DND-41 (cell line): ENCODE data around the gene AP3D1.

Source experiments
- ATAC-seq: fragments of 200-7000 bp; cut with Tn5 transposase; 3 replicates; pipeline ENCODE4 v1.9.1; 2021; ENCODE audit warnings: low read depth; ENCODE audit not compliant: insufficient read depth
- DNase-seq: peaks from one replicate; pipeline ENCODE4 v3.0.0-alpha.2; 2020
- H2AFZ ChIP-seq: 2 replicates; pipeline ENCODE4 v1.6.0; 2012; ENCODE audit warnings: low read depth, low read length
- H3K27ac ChIP-seq: 2 replicates; pipeline ENCODE4 v1.5.1; 2012; ENCODE audit warnings: low read length, inconsistent platforms
- H3K27me3 ChIP-seq: fragments of 200-600 bp; sonication (generic); 2 replicates; pipeline ENCODE4 v1.6.0; 2012; ENCODE audit warnings: low read length, mild to moderate bottlenecking, inconsistent platforms; ENCODE audit not compliant: insufficient read depth, poor library complexity
- H3K36me3 ChIP-seq: 2 replicates; pipeline ENCODE4 v1.5.1; 2012; ENCODE audit warnings: low read length, inconsistent platforms; ENCODE audit not compliant: insufficient read depth
- H3K4me1 ChIP-seq: 2 replicates; pipeline ENCODE4 v1.5.1; 2012; ENCODE audit warnings: mild to moderate bottlenecking, low read length; ENCODE audit not compliant: insufficient read depth
- H3K4me2 ChIP-seq: 2 replicates; pipeline ENCODE4 v1.6.0; 2012; ENCODE audit warnings: mild to moderate bottlenecking, moderate library complexity, low read length, inconsistent platforms; ENCODE audit not compliant: insufficient read depth
- H3K4me3 ChIP-seq, 2 experiments: fragments of 200-600 bp in 1 of 2; shearing (Covaris generic) in 1 of 2; 2 replicates each; pipeline ENCODE4 v1.5.1; 2012 to 2016; ENCODE audit warnings: inconsistent platforms in 2 of 2, low read length in 2 of 2, mild to moderate bottlenecking in 2 of 2, low read depth in 1 of 2, moderate library complexity in 1 of 2
- H3K79me2 ChIP-seq: 2 replicates; pipeline ENCODE4 v1.6.0; 2012; ENCODE audit warnings: low read length, inconsistent platforms; ENCODE audit not compliant: insufficient read depth
- H3K9ac ChIP-seq: 2 replicates; pipeline ENCODE4 v1.6.0; 2012; ENCODE audit warnings: low read depth, mild to moderate bottlenecking, inconsistent platforms, low read length, moderate library complexity
- H3K9me3 ChIP-seq: 2 replicates; pipeline ENCODE4 v1.5.1; 2012; ENCODE audit warnings: low read length, moderate library complexity, mild to moderate bottlenecking, inconsistent platforms; ENCODE audit not compliant: insufficient read depth, severe bottlenecking
- H4K20me1 ChIP-seq: 2 replicates; pipeline ENCODE4 v1.6.0; 2012; ENCODE audit warnings: low read length; ENCODE audit not compliant: insufficient read depth
- CTCF ChIP-seq: IDR thresholded peaks from 2 replicates; pipeline ENCODE4 v1.5.1; 2012; ENCODE audit warnings: borderline replicate concordance, low read length, moderate library complexity, mild to moderate bottlenecking; ENCODE audit not compliant: poor library complexity, severe bottlenecking; ENCODE audit errors: extremely low read depth
- EZH2 ChIP-seq: IDR thresholded peaks from 3 replicates; pipeline ENCODE4 v1.6.1; 2012; ENCODE audit warnings: borderline replicate concordance, low read depth, mild to moderate bottlenecking, moderate library complexity, low read length, inconsistent platforms; ENCODE audit not compliant: severe bottlenecking

Gene AP3D1

GRCh38 chr19:2108251-2109016, 42.9 kb downstream of the AP3D1 start:
- DNase-seq (no peak), ATAC-seq (no peak)
- Histone ChIP-seq H3K79me2 (peaks cover 32% of the 10 kb centered on the region), H3K9me3 (peaks cover 13% of the 10 kb centered on the region), H3K4me2 (no peak overlapping the region), H3K9ac (no peak overlapping the region), H3K4me1 (no peaks in the 10 kb centered on the region), H3K4me3 (no peak overlapping the region), H2AFZ (no peak overlapping the region), H3K27ac (no peak overlapping the region), H4K20me1 (peaks cover 19% of the 10 kb centered on the region; the same call in 1 of the 2 replicates), H3K36me3 (peaks cover 96% of the 10 kb centered on the region), H3K27me3 (no peaks in the 10 kb centered on the region)
- no peak for TF ChIP-seq CTCF
- TF ChIP-seq EZH2: no peak

GRCh38 chr19:2103045-2103707, 48.2 kb downstream of the AP3D1 start:
- Histone ChIP-seq H3K4me3 (no peak overlapping the region), H3K9ac (no peak overlapping the region), H3K36me3 (peaks cover 84% of the 10 kb centered on the region), H2AFZ (no peak overlapping the region), H3K79me2 (peaks cover 33% of the 10 kb centered on the region), H3K27me3 (no peaks in the 10 kb centered on the region), H3K9me3 (peaks cover 13% of the 10 kb centered on the region), H3K4me2 (no peak overlapping the region), H3K27ac (no peak overlapping the region), H4K20me1 (peaks cover 33% of the 10 kb centered on the region), H3K4me1 (peaks cover 2% of the 10 kb centered on the region)
- TF ChIP-seq CTCF (no peak), EZH2 (no peak)
- no peak for ATAC-seq
- DNase-seq: no peak

- Histone ChIP-seq H3K27me3 (no peaks in the 10 kb centered on the region), H3K4me3 (no peak overlapping the region), H3K79me2 (peaks cover 34% of the 10 kb centered on the region), H2AFZ (no peak overlapping the region), H3K9me3 (peaks cover 12% of the 10 kb centered on the region), H3K9ac (no peak overlapping the region), H3K36me3 (peaks cover 71% of the 10 kb centered on the region), H4K20me1 (peaks cover 45% of the 10 kb centered on the region), H3K4me2 (no peak overlapping the region), H3K27ac (no peak overlapping the region), H3K4me1 (peaks cover 17% of the 10 kb centered on the region)
- ATAC-seq: no peak
- DNase-seq: no peak
- TF ChIP-seq EZH2: no peak
Observed at GRCh38 chr19:2101417-2102335, 49.7 kb downstream of the AP3D1 start.

GRCh38 chr19:2100719-2101061, 50.7 kb downstream of the AP3D1 start:
- Histone ChIP-seq H3K36me3 (peaks cover 61% of the 10 kb centered on the region), H3K9me3 (peaks cover 2% of the 10 kb centered on the region), H3K27me3 (no peaks in the 10 kb centered on the region), H3K4me1 (peaks cover 17% of the 10 kb centered on the region), H4K20me1 (peaks cover 45% of the 10 kb centered on the region), H3K4me3 (no peak overlapping the region), H3K9ac (no peak overlapping the region), H3K79me2 (peaks cover 32% of the 10 kb centered on the region), H3K4me2 (no peak overlapping the region), H2AFZ (no peak overlapping the region), H3K27ac (no peak overlapping the region)
- no peak for TF ChIP-seq EZH2
- no peak for TF ChIP-seq CTCF
- ATAC-seq (no peak), DNase-seq (no peak)
